HL-60 (cell line): ENCODE results near the gene MTG2.

Experiments used
- DNase-seq, 2 experiments: peaks; one replicate each; pipeline ENCODE4 v3.0.0-alpha.2; 2010 to 2020; ENCODE audit warnings: low read depth in 1 of 2, low spot score in 1 of 2
- H3K27ac ChIP-seq: fragments of 250-450 bp; sonication (Bioruptor Pico); replicated peaks from 2 replicates; pipeline ENCODE4 v1.5.1; 2020; ENCODE audit warnings: mild to moderate bottlenecking, moderate library complexity
- H3K27me3 ChIP-seq: fragments of 250-450 bp; sonication (Bioruptor Pico); 2 replicates; pipeline ENCODE4 v1.5.1; 2021; ENCODE audit warnings: mild to moderate bottlenecking, moderate library complexity; ENCODE audit not compliant: insufficient read depth, poor library complexity, severe bottlenecking
- H3K4me3 ChIP-seq: replicated peaks from 2 replicates; pipeline ENCODE4 v1.5.1; 2011; ENCODE audit warnings: mild to moderate bottlenecking, control low read depth, low read length; ENCODE audit not compliant: insufficient read depth
- GABPA ChIP-seq: IDR thresholded peaks from 2 replicates; pipeline ENCODE4 v1.6.1; 2012; ENCODE audit warnings: low read depth
- POLR2AphosphoS5 ChIP-seq: IDR thresholded peaks from 2 replicates; pipeline ENCODE4 v1.6.1; 2012; ENCODE audit warnings: low read depth
- REST ChIP-seq: IDR thresholded peaks from 2 replicates; pipeline ENCODE4 v1.6.1; 2012; ENCODE audit warnings: low read depth; ENCODE audit not compliant: insufficient replicate concordance
- SPI1 ChIP-seq: IDR thresholded peaks from 2 replicates; pipeline ENCODE4 v1.6.1; 2012; ENCODE audit warnings: low read depth, mild to moderate bottlenecking, borderline replicate concordance
- TF ChIP-seq, protein P1 (sequence below): IDR thresholded peaks from one replicate; pipeline ENCODE4 v1.5.1; 2011; ENCODE audit warnings: low read length, control low read depth, inconsistent platforms; ENCODE audit not compliant: insufficient read depth

The MTG2 gene

DNA sequence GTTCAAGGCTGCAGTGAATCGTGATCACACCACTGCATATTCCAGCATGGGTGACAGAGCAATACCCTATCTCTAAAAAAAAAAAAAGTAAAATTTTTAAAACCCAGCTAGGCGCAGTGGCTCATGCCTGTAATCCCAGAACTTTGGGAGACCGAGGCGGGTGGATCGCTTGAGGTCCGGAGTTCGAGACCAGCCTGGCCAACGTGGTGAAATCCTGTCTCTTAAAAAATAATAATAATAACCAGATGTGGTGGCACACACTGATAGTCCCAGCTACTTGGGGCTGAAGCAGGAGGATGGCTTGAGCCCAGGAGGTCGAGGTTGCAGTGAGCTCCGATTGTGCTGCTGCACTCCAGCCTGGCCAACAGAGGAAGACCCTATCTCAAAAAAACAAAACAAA is 13.5 kb downstream of the MTG2 start:
- DNase-seq: no peak
- TF ChIP-seq REST (no peak), SPI1 (no peak), GABPA (no peak), POLR2AphosphoS5 (no peak)
- TF ChIP-seq, protein P1, sequence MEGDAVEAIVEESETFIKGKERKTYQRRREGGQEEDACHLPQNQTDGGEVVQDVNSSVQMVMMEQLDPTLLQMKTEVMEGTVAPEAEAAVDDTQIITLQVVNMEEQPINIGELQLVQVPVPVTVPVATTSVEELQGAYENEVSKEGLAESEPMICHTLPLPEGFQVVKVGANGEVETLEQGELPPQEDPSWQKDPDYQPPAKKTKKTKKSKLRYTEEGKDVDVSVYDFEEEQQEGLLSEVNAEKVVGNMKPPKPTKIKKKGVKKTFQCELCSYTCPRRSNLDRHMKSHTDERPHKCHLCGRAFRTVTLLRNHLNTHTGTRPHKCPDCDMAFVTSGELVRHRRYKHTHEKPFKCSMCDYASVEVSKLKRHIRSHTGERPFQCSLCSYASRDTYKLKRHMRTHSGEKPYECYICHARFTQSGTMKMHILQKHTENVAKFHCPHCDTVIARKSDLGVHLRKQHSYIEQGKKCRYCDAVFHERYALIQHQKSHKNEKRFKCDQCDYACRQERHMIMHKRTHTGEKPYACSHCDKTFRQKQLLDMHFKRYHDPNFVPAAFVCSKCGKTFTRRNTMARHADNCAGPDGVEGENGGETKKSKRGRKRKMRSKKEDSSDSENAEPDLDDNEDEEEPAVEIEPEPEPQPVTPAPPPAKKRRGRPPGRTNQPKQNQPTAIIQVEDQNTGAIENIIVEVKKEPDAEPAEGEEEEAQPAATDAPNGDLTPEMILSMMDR: no peak
- Histone ChIP-seq H3K27ac (no peak overlapping the region), H3K27me3 (no peaks in the 10 kb centered on the region), H3K4me3 (no peak overlapping the region)

DNA sequence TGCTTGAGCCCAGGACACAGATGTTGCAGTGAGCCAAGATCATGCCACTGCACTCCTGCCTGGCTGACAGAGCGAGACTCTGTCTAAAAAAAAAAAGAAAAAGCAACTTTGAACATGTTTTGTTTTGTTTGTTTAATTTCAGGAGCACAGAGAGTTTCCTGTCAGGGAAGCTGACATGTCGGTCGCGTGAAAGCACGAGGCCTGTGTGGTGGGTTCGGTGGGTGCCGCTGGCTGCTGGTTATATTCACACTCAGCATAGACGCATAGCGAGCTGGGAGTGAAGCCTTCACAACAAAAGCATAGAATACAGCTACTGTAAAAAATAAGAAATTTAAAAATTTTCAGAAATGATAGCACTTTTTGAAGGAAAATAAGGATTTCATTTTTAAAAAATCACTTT is 14.5 kb downstream of the MTG2 start:
- TF ChIP-seq SPI1: no peak
- no peak for TF ChIP-seq REST
- TF ChIP-seq, protein P1: no peak
- no peak for DNase-seq
- H3K4me3 ChIP-seq: no peak overlapping the region
- H3K27ac ChIP-seq: no peak overlapping the region
- no peaks in the 10 kb centered on the region for H3K27me3 ChIP-seq

GRCh38 chr20:62197801-62198200 is 15.0 kb downstream of the MTG2 start:
- DNase-seq: no peak
- H3K4me3 ChIP-seq: no peak overlapping the region
- H3K27me3 ChIP-seq: no peaks in the 10 kb centered on the region
- H3K27ac ChIP-seq: no peak overlapping the region
- TF ChIP-seq, protein P1: no peak
- TF ChIP-seq REST: no peak
- TF ChIP-seq SPI1: no peak
- TF ChIP-seq POLR2AphosphoS5: no peak
- no peak for TF ChIP-seq GABPA
